Effector memory CD4-positive, alpha-beta T cell (primary cell): ENCODE results near the gene CLEC16A.

Experiments used
- DNase-seq, 3 donors: peaks; one replicate each; pipeline ENCODE4 v3.0.0-alpha.2; 2020
- H3K27ac ChIP-seq: 2 replicates; pipeline ENCODE4 v1.7.0; 2013; ENCODE audit warnings: mild to moderate bottlenecking, low read length, moderate library complexity; ENCODE audit not compliant: insufficient read depth, poor library complexity, severe bottlenecking
- H3K27me3 ChIP-seq: replicated peaks from 2 replicates; pipeline ENCODE4 v1.7.0; 2013; ENCODE audit warnings: mild to moderate bottlenecking, low read length; ENCODE audit not compliant: insufficient read depth, control insufficient read depth, poor library complexity, severe bottlenecking
- H3K36me3 ChIP-seq: 2 replicates; pipeline ENCODE4 v1.7.0; 2013; ENCODE audit warnings: mild to moderate bottlenecking, low read length, moderate library complexity; ENCODE audit not compliant: control insufficient read depth, insufficient read depth
- H3K4me1 ChIP-seq: 2 replicates; pipeline ENCODE4 v1.7.0; 2013; ENCODE audit warnings: low read length, mild to moderate bottlenecking; ENCODE audit not compliant: control insufficient read depth, insufficient read depth, poor library complexity, severe bottlenecking
- H3K4me3 ChIP-seq: 2 replicates; pipeline ENCODE4 v1.7.0; 2013; ENCODE audit warnings: low read length, low read depth, mild to moderate bottlenecking; ENCODE audit not compliant: insufficient read depth, poor library complexity, severe bottlenecking
- H3K9me3 ChIP-seq: 2 replicates; pipeline ENCODE4 v1.7.0; 2013; ENCODE audit warnings: mild to moderate bottlenecking, low read length, moderate library complexity; ENCODE audit not compliant: control insufficient read depth
- total RNA-seq, 3 donors: gene quantifications; one replicate each; lab custom pipeline; 2026; lab: John Stamatoyannopoulos, UW

Gene CLEC16A, protein sequence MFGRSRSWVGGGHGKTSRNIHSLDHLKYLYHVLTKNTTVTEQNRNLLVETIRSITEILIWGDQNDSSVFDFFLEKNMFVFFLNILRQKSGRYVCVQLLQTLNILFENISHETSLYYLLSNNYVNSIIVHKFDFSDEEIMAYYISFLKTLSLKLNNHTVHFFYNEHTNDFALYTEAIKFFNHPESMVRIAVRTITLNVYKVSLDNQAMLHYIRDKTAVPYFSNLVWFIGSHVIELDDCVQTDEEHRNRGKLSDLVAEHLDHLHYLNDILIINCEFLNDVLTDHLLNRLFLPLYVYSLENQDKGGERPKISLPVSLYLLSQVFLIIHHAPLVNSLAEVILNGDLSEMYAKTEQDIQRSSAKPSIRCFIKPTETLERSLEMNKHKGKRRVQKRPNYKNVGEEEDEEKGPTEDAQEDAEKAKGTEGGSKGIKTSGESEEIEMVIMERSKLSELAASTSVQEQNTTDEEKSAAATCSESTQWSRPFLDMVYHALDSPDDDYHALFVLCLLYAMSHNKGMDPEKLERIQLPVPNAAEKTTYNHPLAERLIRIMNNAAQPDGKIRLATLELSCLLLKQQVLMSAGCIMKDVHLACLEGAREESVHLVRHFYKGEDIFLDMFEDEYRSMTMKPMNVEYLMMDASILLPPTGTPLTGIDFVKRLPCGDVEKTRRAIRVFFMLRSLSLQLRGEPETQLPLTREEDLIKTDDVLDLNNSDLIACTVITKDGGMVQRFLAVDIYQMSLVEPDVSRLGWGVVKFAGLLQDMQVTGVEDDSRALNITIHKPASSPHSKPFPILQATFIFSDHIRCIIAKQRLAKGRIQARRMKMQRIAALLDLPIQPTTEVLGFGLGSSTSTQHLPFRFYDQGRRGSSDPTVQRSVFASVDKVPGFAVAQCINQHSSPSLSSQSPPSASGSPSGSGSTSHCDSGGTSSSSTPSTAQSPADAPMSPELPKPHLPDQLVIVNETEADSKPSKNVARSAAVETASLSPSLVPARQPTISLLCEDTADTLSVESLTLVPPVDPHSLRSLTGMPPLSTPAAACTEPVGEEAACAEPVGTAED
- 45.3 to 60.6 (median 46.0) reads per million in 3 donors for total RNA-seq

DNA sequence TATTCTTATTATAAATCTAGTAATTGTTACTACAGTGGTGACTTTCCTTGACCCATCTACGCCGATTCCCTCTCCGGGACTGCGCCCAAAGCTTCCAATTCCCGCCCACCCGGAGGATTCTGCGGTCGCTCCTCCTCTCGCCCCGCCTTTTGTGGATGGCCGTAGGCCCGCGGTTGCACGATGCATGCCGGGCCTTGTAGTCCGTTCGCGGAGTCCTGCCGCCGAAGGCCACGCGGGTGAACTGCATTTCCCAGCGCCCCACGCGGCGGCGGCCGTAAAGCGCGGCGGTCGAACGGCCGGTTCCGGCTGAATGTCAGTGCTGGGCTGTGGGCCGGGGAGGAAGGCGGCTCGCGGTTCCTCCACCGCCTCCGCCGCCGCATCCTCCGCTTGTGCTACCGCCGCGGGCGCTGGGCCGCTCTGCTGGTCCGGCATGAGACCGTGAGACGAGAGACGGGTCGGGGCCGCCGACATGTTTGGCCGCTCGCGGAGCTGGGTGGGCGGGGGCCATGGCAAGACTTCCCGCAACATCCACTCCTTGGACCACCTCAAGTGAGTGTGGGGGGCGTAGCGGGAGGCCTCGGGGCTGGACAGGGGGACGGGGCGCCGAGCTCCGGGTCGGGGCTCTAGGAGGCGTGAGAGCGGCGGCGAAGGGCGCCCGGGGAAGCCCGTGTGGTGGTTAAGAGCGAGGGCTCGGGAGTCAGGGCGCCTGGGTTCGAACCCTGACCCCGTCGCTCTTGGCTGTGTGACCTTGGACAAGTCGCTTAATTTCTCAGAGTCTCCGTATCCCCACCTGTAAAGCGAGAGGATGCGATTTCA is at the start of gene CLEC16A:
TSS of gene CLEC16A (plus strand) at position 316 of the 816 bp plus-strand sequence. CDS start at position 470, 154 bp downstream.
- Histone ChIP-seq H3K36me3 (no peaks in the 10 kb centered on the region), H3K4me1 (peaks cover 41% of the 10 kb centered on the region), H3K9me3 (no peaks in the 10 kb centered on the region), H3K4me3 (peak within 1 kb of the TSS; percentile 94), H3K27ac (peak within 1 kb of the TSS; percentile 60), H3K27me3 (no peaks in the 10 kb centered on the region)
- DNase-seq = peak; percentile 88 to 94 (median 93)

DNA sequence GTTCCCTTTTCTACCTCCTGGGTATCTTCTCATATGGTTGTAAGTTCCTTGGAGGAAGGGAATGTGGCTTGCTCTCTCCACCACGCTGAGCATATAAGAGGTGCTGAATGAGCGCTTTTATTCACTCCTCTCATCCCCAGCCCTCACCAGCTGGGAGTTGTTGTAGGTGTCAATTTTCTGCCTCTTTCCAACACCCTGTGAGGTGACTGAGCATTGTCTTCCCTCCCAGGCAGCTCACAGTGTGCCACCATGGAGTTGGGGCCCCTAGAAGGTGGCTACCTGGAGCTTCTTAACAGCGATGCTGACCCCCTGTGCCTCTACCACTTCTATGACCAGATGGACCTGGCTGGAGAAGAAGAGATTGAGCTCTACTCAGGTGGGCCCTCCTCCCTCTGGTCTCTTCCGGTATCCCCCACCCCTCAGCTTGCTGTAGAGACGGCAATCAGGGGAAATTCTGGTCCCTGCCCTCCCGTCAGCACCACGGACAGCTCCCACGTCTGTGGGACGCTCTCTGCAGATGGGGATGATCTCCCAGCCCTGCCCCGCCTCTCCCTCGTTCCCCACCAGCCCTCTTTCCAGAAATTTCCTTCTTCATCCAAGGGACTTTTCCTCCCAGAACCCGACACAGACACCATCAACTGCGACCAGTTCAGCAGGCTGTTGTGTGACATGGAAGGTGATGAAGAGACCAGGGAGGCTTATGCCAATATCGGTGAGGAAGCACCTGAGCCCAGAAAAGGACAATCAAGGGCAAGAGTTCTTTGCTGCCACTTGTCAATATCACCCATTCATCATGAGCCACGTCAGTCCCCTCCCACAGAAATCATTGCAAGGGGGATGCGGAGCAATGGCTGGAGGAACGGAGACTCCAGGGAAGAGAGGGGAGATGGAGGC is 49.1 kb upstream of the CLEC16A start:
- H3K4me1 ChIP-seq = no peaks in the 10 kb centered on the region
- no peak for DNase-seq
- no peak overlapping the region for H3K4me3 ChIP-seq

DNA sequence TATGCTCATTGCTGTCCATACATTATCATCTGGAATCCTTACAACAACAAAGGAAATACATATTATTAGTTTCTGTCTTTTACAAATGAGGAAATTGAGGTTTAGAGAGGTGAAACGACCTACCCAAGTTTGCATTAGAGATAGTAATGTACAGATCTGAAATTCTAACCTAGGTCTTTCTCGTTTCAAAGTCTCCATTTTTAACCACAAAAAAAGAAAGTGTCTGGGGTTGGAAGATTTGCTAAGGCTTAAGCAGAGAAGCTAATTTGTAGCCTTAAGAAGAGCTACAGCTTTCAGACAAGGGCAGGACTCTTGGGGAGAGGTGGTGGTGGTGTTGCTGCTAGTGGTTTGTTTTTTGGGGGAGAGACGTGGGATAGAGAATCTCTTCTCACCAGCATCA is 48.2 kb upstream of the CLEC16A start:
- H3K27me3 ChIP-seq = no peaks in the 10 kb centered on the region
- no peaks in the 10 kb centered on the region for H3K4me1 ChIP-seq
- H3K36me3 ChIP-seq = no peaks in the 10 kb centered on the region
- no peak overlapping the region for H3K27ac ChIP-seq
- no peaks in the 10 kb centered on the region for H3K9me3 ChIP-seq
- DNase-seq = no peak
- no peak overlapping the region for H3K4me3 ChIP-seq

More for the DNA sequence above, 49.1 kb upstream of the CLEC16A start:
- Histone ChIP-seq H3K9me3 (no peaks in the 10 kb centered on the region), H3K27ac (no peak overlapping the region), H3K27me3 (no peaks in the 10 kb centered on the region), H3K36me3 (no peaks in the 10 kb centered on the region)

DNA sequence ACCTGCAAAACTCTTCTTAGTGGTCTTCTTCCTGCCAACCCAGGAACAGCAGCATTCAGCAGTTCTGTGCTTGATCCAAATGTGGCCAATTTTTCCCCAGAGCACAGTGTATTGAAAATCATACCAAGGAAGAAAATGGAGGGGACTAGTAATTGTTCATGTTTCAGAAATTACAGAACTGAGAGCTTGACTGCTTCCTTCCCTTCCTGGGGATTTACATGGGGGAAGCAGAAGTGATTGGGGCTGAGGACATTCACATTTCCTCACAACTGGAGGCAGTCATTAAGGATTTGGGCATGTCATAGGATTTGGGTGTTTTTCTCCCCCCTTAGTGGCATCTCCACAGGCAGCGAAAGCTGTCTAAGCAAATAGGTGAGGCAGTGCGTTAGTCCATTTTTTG is 47.6 kb upstream of the CLEC16A start:
- Histone ChIP-seq H3K36me3 (no peaks in the 10 kb centered on the region), H3K27ac (no peak overlapping the region)

DNA sequence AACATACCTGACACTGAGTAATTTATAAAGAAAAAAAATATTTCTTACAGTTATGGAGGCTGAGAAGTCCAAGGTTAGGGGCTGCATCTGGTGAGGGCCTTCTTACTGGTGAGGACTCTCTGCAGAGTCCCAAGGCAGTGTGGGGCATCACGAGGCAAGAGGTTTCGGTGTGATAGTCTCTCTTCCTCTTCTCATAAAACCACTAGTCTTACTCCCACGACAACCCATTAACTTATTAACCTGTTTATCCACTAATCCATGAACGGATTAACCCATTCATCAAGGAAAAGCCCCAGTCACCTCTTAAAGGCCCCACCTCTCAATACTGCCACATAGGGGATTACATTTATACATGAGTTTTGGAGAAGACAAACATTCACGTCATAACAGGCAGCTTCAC is 47.2 kb upstream of the CLEC16A start:
- Histone ChIP-seq H3K27ac (no peak overlapping the region), H3K4me3 (no peak overlapping the region)
- DNase-seq = no peak

More for the DNA sequence above, 47.6 kb upstream of the CLEC16A start:
- H3K4me1 ChIP-seq = no peaks in the 10 kb centered on the region
- no peak overlapping the region for H3K4me3 ChIP-seq
- H3K27me3 ChIP-seq = no peaks in the 10 kb centered on the region
- no peaks in the 10 kb centered on the region for H3K9me3 ChIP-seq
- no peak for DNase-seq

DNA sequence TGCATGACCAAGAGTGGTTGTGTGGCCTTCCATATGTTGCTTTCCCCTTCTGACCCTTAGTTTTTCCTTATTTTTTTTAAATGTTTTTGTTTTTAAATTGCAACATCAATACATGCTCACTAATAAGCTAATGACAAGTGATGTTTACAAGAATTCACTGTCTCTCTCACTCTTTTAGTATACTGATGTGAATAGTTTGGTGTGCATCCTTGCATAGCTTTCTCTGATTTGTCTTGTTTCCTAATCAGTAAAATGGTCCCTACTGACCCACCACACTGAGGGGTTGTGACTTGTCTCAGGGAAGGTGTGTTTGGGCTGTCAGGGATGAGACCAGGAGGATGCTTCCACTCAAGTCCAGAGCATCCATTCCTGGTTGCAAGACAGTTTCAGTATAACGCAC is 41.4 kb upstream of the CLEC16A start:
- Histone ChIP-seq H3K9me3 (no peaks in the 10 kb centered on the region), H3K4me3 (no peak overlapping the region), H3K27ac (no peak overlapping the region), H3K4me1 (no peaks in the 10 kb centered on the region), H3K36me3 (no peaks in the 10 kb centered on the region), H3K27me3 (no peaks in the 10 kb centered on the region)
- DNase-seq = no peak

More for the DNA sequence above, 47.2 kb upstream of the CLEC16A start:
- no peaks in the 10 kb centered on the region for H3K36me3 ChIP-seq
- no peaks in the 10 kb centered on the region for H3K9me3 ChIP-seq
- no peaks in the 10 kb centered on the region for H3K4me1 ChIP-seq
- H3K27me3 ChIP-seq = no peaks in the 10 kb centered on the region

DNA sequence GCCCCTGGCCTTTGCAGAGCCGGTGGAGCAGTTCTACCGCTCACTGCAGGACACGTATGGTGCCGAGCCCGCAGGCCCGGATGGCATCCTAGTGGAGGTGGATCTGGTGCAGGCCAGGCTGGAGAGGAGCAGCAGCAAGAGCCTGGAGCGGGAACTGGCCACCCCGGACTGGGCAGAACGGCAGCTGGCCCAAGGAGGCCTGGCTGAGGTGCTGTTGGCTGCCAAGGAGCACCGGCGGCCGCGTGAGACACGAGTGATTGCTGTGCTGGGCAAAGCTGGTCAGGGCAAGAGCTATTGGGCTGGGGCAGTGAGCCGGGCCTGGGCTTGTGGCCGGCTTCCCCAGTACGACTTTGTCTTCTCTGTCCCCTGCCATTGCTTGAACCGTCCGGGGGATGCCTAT is 37.9 kb upstream of the CLEC16A start:
- H3K36me3 ChIP-seq = no peaks in the 10 kb centered on the region
- H3K27ac ChIP-seq = no peak overlapping the region
- no peak overlapping the region for H3K4me3 ChIP-seq
- H3K4me1 ChIP-seq = no peaks in the 10 kb centered on the region
- no peak for DNase-seq
- no peaks in the 10 kb centered on the region for H3K9me3 ChIP-seq
- H3K27me3 ChIP-seq = no peaks in the 10 kb centered on the region

DNA sequence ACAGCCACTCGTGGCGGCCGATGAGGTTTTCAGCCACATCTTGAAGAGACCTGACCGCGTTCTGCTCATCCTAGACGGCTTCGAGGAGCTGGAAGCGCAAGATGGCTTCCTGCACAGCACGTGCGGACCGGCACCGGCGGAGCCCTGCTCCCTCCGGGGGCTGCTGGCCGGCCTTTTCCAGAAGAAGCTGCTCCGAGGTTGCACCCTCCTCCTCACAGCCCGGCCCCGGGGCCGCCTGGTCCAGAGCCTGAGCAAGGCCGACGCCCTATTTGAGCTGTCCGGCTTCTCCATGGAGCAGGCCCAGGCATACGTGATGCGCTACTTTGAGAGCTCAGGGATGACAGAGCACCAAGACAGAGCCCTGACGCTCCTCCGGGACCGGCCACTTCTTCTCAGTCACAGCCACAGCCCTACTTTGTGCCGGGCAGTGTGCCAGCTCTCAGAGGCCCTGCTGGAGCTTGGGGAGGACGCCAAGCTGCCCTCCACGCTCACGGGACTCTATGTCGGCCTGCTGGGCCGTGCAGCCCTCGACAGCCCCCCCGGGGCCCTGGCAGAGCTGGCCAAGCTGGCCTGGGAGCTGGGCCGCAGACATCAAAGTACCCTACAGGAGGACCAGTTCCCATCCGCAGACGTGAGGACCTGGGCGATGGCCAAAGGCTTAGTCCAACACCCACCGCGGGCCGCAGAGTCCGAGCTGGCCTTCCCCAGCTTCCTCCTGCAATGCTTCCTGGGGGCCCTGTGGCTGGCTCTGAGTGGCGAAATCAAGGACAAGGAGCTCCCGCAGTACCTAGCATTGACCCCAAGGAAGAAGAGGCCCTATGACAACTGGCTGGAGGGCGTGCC is 37.2 kb upstream of the CLEC16A start:
- no peaks in the 10 kb centered on the region for H3K36me3 ChIP-seq
- H3K4me3 ChIP-seq = no peak overlapping the region
- no peak for DNase-seq
- no peak overlapping the region for H3K27ac ChIP-seq
- H3K27me3 ChIP-seq = no peaks in the 10 kb centered on the region
- H3K9me3 ChIP-seq = no peaks in the 10 kb centered on the region
- H3K4me1 ChIP-seq = no peaks in the 10 kb centered on the region
